DMS114 treated with DMSO at 0.1 percent for 48 hours (cell line): ENCODE measurements around the gene ATRNL1.

Experiments used
- DNase-seq: peaks from one replicate; lab custom pipeline; 2025; ENCODE audit not compliant: unreplicated experiment; lab: John Stamatoyannopoulos, UW

ATRNL1 gene

DNA sequence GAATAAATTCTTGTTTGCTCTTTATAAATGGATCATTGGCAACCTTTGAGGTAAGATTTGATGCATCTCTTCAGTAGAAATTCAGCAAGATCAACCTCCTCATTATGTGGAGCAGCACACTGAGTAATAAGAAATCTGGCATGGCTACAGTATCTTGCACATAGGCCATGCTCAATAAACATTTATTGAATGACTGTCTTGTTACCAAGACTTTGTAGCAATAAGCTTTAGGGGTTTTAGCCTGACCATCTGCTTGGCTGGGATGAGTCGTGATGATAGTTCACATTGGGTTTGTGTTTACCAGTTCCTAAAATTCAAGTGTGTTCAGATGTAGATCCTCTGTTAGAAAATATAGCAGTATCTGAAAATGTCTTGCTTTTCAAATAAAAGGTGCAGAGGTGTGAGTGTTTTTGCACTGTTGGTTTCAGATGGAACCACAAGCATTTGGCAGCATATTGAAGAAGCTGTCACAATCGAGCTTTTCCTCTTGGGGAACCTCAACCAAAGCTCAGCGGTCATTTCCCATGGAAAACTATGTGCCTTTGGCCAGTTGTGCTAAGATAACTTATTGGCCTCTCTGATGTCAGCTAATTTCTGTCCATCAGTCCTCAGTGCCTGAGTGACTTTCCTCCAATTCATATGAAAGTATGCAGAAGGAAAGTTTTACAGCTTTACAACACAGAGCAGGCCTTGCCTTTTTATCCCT, 737.3 kb downstream of the ATRNL1 start:
- DNase-seq: no peak

DNA sequence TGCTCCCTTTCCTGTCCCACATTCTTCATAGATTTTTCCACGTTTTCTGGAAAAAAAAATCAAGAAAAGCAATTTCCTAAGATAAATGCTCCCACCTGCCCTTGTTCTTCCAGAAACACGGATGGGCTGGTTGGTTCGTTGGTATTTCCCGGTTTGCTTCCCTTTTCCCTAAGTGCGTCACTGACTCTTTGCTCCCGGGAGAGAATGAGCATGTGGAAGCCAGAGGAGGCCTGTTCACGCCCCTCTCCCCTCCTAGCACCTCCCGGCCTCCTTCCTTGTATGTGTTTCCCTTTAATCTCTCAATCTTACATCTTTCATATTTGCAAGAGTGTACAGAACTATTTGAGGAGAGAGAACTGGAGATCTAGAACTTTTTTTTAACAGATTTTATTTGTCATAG, 737.9 kb downstream of the ATRNL1 start:
- no peak for DNase-seq

DNA sequence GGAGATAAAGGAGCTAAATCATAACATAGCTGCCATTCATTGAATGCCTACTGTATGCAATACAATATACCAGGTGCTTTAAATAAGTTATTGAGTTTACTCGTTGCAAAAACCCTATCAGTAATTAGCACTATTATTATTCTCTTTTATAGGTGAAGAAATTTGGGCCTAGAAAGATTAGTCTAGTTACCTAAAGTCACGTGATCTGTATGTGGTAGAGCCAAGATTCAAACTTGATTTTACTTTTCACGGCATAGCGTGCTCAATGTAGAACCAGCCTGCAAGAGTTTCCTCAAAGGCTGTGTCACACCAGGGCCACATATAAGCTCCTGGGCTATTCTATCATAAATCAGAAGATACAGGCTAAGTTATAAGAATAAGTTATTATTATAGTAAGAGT, 740.0 kb downstream of the ATRNL1 start:
- no peak for DNase-seq

GRCh38 chr10:115844591-115844990, 751.4 kb downstream of the ATRNL1 start:
- no peak for DNase-seq

- no peak for DNase-seq
These were observed 752.8 kb downstream of the ATRNL1 start for GRCh38 chr10:115845921-115846320.

DNA sequence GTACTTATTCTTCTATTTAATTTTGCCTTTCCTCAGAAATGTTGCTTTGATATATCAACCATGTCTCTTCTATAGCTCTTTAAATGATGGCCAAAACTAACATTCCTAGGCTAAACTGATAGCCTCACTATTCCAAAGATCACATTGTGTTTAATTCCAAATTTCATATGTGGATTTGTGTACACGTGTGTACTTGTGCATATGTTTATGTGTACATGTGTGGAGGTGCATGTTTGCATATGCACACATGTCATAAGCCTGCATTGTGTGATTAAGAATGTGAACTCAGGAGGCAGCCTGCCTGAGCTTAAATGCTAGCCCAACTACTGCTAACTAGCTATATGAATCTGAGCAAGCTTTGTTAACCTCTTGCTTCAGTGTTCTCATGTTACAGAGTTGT, 753.4 kb downstream of the ATRNL1 start:
- no peak for DNase-seq

GRCh38 chr10:115849197-115849596, 756.0 kb downstream of the ATRNL1 start:
- DNase-seq: no peak

- DNase-seq: no peak
These were observed 757.5 kb downstream of the ATRNL1 start for GRCh38 chr10:115850666-115851065.

DNA sequence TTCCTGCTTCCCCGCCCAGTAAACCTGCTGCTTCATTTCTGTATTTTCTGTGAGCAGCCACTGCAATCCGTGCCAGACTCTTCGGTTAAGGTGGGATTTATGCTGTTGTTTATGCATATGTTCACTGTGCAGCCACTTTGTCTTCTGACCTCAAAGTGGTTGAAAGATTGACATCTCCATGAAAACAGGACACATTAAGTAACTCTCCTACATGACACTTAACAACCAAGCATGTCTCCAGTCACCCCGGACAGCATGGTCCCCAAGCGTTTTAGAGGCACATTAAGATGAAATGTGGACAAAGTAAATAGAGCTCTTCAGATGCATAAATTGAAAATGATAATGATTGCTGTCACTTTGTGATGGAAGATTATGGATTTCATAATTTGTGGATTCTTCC, 758.5 kb downstream of the ATRNL1 start:
- DNase-seq: no peak

GRCh38 chr10:115854740-115855435, 761.7 kb downstream of the ATRNL1 start:
- no peak for DNase-seq

DNA sequence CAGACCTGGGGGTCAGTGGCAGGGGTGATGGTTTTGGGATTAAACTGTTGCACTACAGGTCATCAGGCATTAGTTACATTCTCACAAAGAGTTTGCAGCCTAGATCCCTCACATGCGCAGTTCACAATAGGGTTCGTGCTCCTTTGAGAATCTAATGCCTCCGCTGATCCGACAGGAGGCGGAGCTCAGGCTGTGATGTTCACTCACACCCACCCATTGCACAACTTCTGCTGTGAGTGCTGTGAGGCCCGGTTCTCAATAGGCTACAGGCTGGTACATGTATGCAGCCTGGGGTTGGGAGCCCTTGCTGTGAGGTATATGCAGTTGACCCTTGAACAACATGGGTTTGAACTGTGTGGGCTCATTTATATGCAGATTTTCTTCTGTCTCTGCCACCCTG, 763.4 kb downstream of the ATRNL1 start:
- DNase-seq: no peak

- no peak for DNase-seq
These were observed 764.7 kb downstream of the ATRNL1 start for GRCh38 chr10:115857856-115858255.

- no peak for DNase-seq
These were observed 767.3 kb downstream of the ATRNL1 start for GRCh38 chr10:115860182-115861107.

DNA sequence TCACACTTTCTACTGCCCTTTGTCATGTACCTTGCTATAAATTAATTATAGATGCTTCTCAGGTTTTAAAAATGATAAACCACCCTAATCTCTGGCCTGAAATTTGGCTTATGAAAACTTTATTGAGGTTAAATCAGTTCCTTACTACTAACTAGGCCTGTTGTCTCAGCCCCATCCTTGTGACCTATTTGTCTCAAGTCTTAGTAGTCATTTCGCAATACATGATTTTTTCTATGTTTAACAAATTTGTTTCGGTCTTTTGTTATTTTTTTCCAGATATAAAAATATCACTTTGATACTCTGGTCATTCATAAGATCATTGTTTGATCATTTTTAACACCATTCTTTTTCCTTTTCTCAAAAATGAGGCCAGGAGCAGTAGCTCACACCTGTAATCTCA, 768.3 kb downstream of the ATRNL1 start:
- DNase-seq: no peak

GRCh38 chr10:115861864-115862263, 768.7 kb downstream of the ATRNL1 start:
- no peak for DNase-seq

GRCh38 chr10:115866174-115866573, 773.0 kb downstream of the ATRNL1 start:
- no peak for DNase-seq

DNA sequence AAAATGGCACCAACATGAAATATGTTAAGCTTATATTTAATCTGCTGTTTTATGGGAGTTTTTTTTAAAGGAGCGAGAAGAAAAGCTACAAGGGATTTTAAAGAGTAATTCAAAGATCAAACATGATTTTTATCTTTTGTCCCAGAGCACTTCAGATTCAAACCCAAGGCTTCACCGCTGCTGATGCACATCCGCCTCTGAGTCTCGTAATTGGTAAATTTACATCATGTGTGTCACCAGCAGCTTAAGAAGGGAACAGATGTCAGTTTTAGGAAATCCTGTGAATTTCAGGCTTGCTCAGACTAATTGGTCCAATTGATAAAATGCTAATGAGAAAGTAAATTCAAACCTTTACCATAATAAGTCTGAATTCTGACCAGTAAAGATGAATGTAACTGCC, 773.5 kb downstream of the ATRNL1 start:
- DNase-seq: no peak

- no peak for DNase-seq
These were observed 774.1 kb downstream of the ATRNL1 start for GRCh38 chr10:115867305-115867704.

DNA sequence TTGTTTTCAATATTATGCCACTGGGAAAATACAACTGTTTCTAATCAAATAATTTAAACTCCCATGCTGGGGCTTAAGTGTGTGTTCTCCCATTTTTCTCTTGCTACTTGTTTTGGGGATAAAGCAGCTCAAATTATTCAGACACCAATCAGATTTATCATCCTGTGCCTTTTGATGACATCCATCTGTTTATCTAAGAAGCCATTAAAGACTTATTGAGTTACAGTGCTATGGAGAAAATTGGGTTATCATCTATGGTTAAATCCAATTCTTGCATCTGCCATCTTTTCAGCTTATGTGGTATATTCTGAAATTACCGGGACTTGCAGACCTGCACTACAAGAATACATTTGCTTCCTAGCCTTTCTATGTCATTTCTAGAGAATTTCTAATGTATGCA, 778.7 kb downstream of the ATRNL1 start:
- no peak for DNase-seq

DNA sequence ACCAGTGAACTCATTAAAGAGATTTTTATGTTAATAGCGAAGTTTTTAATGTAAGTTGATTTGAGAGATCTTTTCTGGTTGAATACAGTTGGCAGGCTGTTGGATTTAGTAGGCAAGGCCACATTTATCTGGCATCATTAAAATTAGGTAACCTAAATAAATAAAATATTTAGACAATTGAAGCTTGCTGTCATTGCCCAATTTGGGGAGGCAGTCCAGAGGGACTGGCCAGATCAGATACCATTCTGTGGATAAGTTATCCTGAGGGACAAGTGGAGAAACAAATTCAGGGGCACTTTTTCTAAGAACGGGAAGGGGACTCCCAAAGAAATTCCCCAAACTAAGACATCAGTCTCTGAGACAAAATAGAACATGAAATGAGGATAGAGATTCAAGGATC, 782.0 kb downstream of the ATRNL1 start:
- DNase-seq: no peak

- no peak for DNase-seq
These were observed 786.4 kb downstream of the ATRNL1 start for GRCh38 chr10:115879372-115880089.
